Effector CD8-positive, alpha-beta T cell (primary cell): ENCODE data around the gene TAP1.

ENCODE experiments used
- DNase-seq: peaks from one replicate; lab custom pipeline; 2025; lab: John Stamatoyannopoulos, UW

Gene TAP1

GRCh38 chr6:32799740-32800139 is 53.8 kb downstream of the TAP1 start:
- DNase-seq: no peak

GRCh38 chr6:32799168-32799567 is 54.3 kb downstream of the TAP1 start:
- DNase-seq: no peak

- peak; percentile 75 for DNase-seq
Measured at GRCh38 chr6:32796848-32797776, 56.4 kb downstream of the TAP1 start.
